Globus pallidus (tissue), 1 donor: ENCODE results near the gene CANT1.
A peak's percentile ranks its signal among the peaks of the same experiment; 100 is the strongest.
"Not testable (repeated sequence)": the region's sequence is repeated elsewhere in the genome, so short reads cannot be mapped to it uniquely, and the experiment has no call there.

Experiments
- DNase-seq: peaks from one replicate; pipeline ENCODE4 v3.0.0-alpha.2; 2015; ENCODE audit warnings: low spot score

CANT1 gene

GRCh38 chr17:78977681-78977943 is 32.0 kb downstream of the CANT1 start:
- no peak for DNase-seq

- no peak for DNase-seq
Observed at GRCh38 chr17:78976907-78977680, 32.5 kb downstream of the CANT1 start.

GRCh38 chr17:78974635-78975591 is 34.7 kb downstream of the CANT1 start:
- DNase-seq, result no peak

- DNase-seq, result no peak
Observed at GRCh38 chr17:78973792-78974520, 35.6 kb downstream of the CANT1 start.

- DNase-seq, result no peak
Observed at GRCh38 chr17:78973196-78973595, 36.4 kb downstream of the CANT1 start.

GRCh38 chr17:78972507-78973105 is 37.0 kb downstream of the CANT1 start:
- no peak for DNase-seq

GRCh38 chr17:78971756-78972506 is 37.6 kb downstream of the CANT1 start:
- no peak for DNase-seq

- peak; percentile 76 for DNase-seq
Observed at GRCh38 chr17:78970834-78971755, 38.5 kb downstream of the CANT1 start.

GRCh38 chr17:78969865-78970264 is 39.7 kb downstream of the CANT1 start:
- no peak for DNase-seq

GRCh38 chr17:78967782-78968362 is 41.7 kb downstream of the CANT1 start:
- no peak for DNase-seq

- DNase-seq, result no peak
Observed at GRCh38 chr17:78966910-78967600, 42.5 kb downstream of the CANT1 start.

GRCh38 chr17:78966123-78966813 is 43.3 kb downstream of the CANT1 start:
- DNase-seq, result no peak

GRCh38 chr17:78965491-78965924 is 44.1 kb downstream of the CANT1 start:
- DNase-seq, result no peak

GRCh38 chr17:78963378-78963777 is 46.2 kb downstream of the CANT1 start:
- DNase-seq, result no peak

GRCh38 chr17:78962984-78963348 is 46.6 kb downstream of the CANT1 start:
- DNase-seq, result not testable (repeated sequence)

GRCh38 chr17:78962345-78962983 is 47.1 kb downstream of the CANT1 start:
- DNase-seq, result no peak

GRCh38 chr17:78961571-78961970 is 48.0 kb downstream of the CANT1 start:
- DNase-seq, result no peak

- no peak for DNase-seq
Observed at GRCh38 chr17:78960928-78961327, 48.6 kb downstream of the CANT1 start.
